Muscle of leg (tissue), 11 donors: Measurements from ENCODE around the gene BCKDK. TPM values are rescaled to one million over a fixed set of nuclear protein-coding genes. Genes with fewer than 3 reads are reported as not detected.
"Not testable (repeated sequence)": the region's sequence is repeated elsewhere in the genome, so short reads cannot be mapped to it uniquely, and the experiment has no call there.

Experiments used
- DNase-seq: peaks from one replicate; pipeline ENCODE4 v3.0.0; 2013
- H3K27ac ChIP-seq: one replicate; pipeline ENCODE4 v1.5.1; 2013; ENCODE audit warnings: mild to moderate bottlenecking, low read length, control low read depth
- H3K27me3 ChIP-seq: one replicate; pipeline ENCODE4 v1.6.1; 2013; ENCODE audit warnings: low read length; ENCODE audit not compliant: control insufficient read depth, insufficient read depth
- H3K36me3 ChIP-seq: one replicate; pipeline ENCODE4 v1.6.1; 2013; ENCODE audit warnings: low read length; ENCODE audit not compliant: control insufficient read depth, insufficient read depth
- H3K4me1 ChIP-seq: one replicate; pipeline ENCODE4 v1.6.1; 2013; ENCODE audit warnings: low read length; ENCODE audit not compliant: control insufficient read depth, insufficient read depth
- H3K4me3 ChIP-seq: one replicate; pipeline ENCODE4 v1.5.1; 2013; ENCODE audit warnings: low read length, control low read depth
- H3K9me3 ChIP-seq: replicated peaks from 2 replicates; pipeline ENCODE4 v1.6.1; 2013; ENCODE audit warnings: low read depth, low read length; ENCODE audit not compliant: control insufficient read depth
- WGBS: methylation state at CpG from one replicate; pipeline ENCODE4 v1.1.5; 2013; ENCODE audit warnings: missing lambda C conversion rate; ENCODE audit not compliant: insufficient coverage; 5-methylcytosine and 5-hydroxymethylcytosine counted together
- polyA plus RNA-seq, 8 donors: library from polyadenylated mRNA; unstranded; fragments of 120-200 nt; gene quantifications; one replicate each; pipeline versions ENCODE4 v1.2.1 to v1.2.3, GENCODE V29; 2013; ENCODE audit warnings: inconsistent platforms in 1 of 8, low replicate concordance in 1 of 8; ENCODE audit not compliant: insufficient read length in 8 of 8, insufficient read depth in 1 of 8
- total RNA-seq: library from RNA; stranded (reverse); fragments of 120-200 nt; gene quantifications from one replicate; pipeline ENCODE4 v1.2.4, GENCODE V29; 2013

BCKDK gene
- total and polyA plus RNA-seq, 9 donors = 12.7 to 33.3 (median 29.3) TPM

DNA sequence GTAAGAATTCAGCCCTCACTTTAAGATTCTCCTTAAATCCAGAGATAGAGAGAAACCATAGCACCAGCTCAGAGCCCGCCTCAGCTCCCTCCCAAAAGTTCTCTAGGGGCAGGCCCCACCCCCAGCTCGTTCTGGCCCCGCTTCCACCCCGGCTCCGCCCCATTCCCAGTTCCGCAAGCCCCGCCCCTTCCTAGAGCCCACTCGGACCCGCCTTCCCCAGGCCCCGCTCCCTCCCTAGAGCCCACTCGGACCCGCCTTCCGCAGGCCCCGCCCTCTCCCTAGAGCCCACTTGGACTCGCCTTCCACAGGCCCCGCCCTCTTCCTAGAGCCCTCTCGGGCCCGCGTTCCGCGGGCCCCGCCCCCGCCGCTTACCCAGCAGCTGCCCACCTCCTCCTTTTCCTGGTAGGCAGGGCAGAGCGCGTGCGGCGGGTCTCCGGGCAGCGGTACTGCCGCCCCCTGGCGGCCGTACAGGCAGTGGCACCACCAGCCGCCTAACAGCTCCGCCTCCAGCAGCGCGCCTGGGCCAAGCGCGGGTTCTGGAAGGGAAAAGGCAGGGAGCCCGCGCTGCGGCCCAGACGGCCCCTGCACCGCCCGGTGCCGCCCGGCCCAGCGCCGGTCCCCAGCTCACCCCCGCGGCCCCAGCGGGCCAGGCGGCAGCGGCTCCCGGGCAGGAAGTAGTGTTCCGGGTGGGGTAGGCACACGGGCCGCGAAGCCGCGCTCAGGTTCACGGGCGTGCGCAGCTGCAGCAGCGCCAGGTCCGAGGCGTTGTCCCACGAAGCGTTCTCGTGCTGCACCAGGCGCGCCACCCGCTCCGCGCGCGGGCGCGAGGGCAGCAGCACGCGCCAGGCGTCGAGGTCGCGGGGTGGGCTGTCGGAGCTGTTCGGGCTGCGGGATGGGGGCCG lies 34.2 kb downstream of the BCKDK start:
- peak overlapping the region; percentile 93 for H3K27ac ChIP-seq
- peak; percentile 99 for DNase-seq
- H3K36me3 ChIP-seq = no peaks in the 10 kb centered on the region
- whole genome bisulfite sequencing = 3% methylated on average over 89 of the region's 89 CpGs
- no peaks in the 10 kb centered on the region for H3K9me3 ChIP-seq
- peaks cover 18% of the 10 kb centered on the region for H3K27me3 ChIP-seq
- peaks cover 26% of the 10 kb centered on the region for H3K4me1 ChIP-seq
- peak overlapping the region; percentile 39 for H3K4me3 ChIP-seq

DNA sequence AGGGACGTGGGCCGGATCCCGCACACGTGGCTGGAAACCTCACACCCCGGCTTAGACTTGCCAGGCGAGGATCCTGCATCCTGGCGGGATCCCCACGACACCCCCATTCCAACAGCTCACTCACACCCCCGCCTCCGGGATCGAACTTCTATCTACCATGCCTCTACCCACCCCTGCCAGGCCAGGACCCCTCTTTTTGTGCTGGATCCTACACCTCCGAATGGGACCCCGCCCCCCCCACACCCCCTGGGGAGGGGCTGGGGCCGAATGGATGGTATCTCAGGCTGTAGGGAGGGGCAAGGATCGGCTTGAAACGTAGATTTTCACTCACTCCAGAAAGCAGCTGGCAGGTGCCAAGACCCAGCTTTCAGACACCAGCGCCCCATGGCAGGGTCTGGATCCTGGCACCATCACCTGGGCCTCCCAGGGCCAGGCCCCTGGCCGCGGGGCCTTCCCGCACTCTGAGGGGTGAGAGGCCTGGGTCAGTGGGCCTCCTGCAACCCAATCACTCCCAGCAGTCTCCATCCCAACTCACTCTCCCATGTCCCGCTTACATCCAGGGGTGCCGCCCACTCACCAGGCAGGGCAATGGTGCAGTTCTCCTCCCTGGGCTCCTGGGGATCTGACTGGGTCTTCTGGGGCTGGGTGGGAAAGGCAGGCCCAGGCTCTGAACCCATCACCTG lies 35.0 kb downstream of the BCKDK start:
- Histone ChIP-seq H3K4me3 (no peak overlapping the region), H3K27ac (no peak overlapping the region), H3K36me3 (no peaks in the 10 kb centered on the region)

DNA sequence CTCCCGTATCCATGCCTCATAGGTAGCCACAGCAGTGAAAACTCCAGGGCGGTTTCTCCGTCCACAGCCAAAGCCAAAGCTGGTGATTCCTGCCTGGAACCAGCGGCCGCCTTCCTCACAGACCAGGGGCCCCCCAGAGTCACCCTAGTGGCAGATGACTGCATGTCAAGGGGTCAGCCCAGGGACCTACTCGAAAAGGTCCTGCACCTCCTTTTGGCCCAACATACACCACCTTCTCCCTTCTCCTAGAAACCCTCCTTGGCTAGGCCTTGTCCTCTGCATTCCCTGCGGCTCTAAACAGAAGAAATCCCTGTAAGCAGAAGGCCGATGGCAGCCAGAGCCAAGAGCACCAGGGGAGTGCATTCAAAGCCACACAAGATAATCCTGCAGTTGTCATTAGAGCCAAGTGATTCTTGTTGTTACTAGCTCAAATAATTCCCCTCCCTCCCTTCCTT lies 35.5 kb downstream of the BCKDK start:
- no peak overlapping the region for H3K27ac ChIP-seq
- no peaks in the 10 kb centered on the region for H3K36me3 ChIP-seq
- H3K4me3 ChIP-seq = no peak overlapping the region
- 83% methylated on average over 7 of the region's 8 CpGs for WGBS
- H3K4me1 ChIP-seq = peaks cover 23% of the 10 kb centered on the region
- DNase-seq = no peak
- H3K9me3 ChIP-seq = no peaks in the 10 kb centered on the region
- H3K27me3 ChIP-seq = peaks cover 30% of the 10 kb centered on the region

More for the DNA sequence above, 35.0 kb downstream of the BCKDK start:
- 41% methylated on average over 11 of the region's 22 CpGs for WGBS
- peaks cover 25% of the 10 kb centered on the region for H3K27me3 ChIP-seq
- no peaks in the 10 kb centered on the region for H3K9me3 ChIP-seq
- DNase-seq = no peak
- peaks cover 26% of the 10 kb centered on the region for H3K4me1 ChIP-seq

DNA sequence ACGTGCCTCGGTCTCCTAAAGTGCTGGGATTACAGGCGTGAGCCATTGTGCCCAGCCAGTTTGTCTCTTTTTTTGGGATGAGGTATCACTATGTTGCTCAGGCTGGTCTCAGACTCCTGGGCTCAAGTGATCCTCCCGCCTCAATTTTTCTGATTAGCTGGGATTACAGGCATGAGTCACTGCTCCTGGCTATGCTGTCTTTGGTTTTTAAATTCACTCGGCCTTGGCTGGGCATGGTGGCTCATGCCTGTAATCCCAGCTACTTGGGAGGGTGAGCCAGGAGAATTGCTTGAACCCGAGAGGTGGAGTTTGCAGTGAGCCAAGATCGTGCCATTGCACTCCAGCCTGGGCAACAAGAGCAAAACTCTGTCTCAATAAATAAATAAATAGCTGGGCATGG lies 36.2 kb downstream of the BCKDK start:
- H3K27me3 ChIP-seq = peaks cover 37% of the 10 kb centered on the region
- H3K4me3 ChIP-seq, H3K36me3 ChIP-seq, H3K9me3 ChIP-seq, DNase-seq, H3K27ac ChIP-seq: not testable (repeated sequence)
- WGBS = 83% methylated on average over 4 of the region's 7 CpGs
- peaks cover 19% of the 10 kb centered on the region for H3K4me1 ChIP-seq

DNA sequence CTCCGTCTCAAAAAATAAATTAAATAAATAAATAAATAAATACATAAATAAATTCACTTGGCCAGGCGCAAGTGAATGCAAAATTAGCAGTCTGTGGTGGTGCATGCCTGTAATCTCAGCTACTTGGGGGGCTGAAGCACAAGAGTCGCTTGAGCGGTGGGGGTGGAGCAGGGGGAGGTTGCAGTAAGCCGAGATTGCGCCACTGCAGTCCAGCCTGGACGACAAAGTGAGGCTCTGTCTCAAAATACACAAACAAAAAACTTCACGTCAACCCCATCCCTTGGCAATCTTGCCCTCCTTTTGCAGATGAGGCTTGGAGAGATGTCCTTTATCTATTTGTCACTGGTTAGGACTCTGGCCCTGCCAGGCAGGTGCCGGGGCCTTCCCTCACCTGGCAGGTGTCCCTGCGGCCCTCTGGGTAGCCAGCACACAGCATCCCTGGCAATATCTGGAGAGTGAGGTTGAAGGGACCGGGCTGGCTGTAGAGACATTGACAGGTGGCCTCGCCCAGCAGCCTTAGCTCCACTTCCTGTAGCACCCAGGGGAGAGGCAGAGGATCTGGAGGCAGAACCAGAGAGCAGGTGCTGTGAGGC lies 37.3 kb downstream of the BCKDK start:
- WGBS = 64% methylated on average over 2 of the region's 12 CpGs
- DNase-seq = no peak
- peaks cover 22% of the 10 kb centered on the region for H3K4me1 ChIP-seq
- H3K27me3 ChIP-seq = peaks cover 38% of the 10 kb centered on the region
- H3K27ac ChIP-seq = no peak overlapping the region
- no peaks in the 10 kb centered on the region for H3K9me3 ChIP-seq
- no peaks in the 10 kb centered on the region for H3K36me3 ChIP-seq
- no peak overlapping the region for H3K4me3 ChIP-seq

DNA sequence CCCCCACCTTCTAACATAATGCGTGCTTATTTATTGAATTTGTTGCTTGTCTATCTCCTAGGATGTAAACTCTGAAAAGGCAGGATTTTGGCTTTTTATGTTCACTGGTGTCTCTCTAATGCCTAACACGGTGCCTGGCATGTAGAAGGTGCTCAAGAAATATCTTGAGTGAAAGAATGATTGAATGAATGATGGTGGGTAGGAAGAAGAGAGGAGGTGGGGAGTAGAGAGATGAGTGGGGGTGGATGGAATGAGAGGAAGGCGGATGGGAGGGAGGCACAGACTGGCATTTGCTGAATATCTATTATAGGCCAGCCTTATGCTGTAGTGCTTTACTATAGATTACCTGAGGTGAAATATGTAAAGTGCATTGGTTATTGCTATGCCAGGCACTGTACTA lies 39.4 kb downstream of the BCKDK start:
- no peak for DNase-seq
- H3K36me3 ChIP-seq = no peaks in the 10 kb centered on the region
- H3K4me3 ChIP-seq = no peak overlapping the region
- peaks cover 41% of the 10 kb centered on the region for H3K27me3 ChIP-seq
- H3K27ac ChIP-seq = no peak overlapping the region
- WGBS = 100% methylated on average over 2 of the region's 3 CpGs
- peaks cover 7% of the 10 kb centered on the region for H3K4me1 ChIP-seq
- no peaks in the 10 kb centered on the region for H3K9me3 ChIP-seq

DNA sequence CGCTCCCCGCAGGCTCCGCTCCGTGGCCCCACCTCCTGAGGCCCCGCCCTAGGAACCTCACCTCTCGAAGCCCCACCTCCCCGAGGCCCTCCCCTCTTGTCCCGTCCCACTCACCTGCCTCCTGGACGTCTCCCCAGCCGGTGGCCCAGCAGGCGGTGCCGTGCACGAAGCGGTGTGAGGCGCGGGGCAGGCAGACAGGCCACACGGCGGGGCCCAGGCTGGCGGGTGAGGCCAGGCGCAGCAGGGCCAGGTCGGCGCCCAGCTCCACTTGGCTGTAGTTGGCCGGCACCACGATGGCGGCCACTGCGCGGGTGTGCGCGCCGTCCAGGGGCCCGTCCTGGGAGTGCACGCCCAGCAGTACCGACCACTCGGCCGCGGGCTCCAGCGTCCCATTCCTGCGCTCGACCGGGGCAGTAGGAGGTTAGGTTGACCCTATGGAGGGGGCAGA lies 40.1 kb downstream of the BCKDK start:
- H3K9me3 ChIP-seq = no peaks in the 10 kb centered on the region
- no peak overlapping the region for H3K27ac ChIP-seq
- DNase-seq = no peak
- WGBS = 6% methylated on average over 39 of the region's 40 CpGs
- peaks cover 3% of the 10 kb centered on the region for H3K4me1 ChIP-seq
- H3K4me3 ChIP-seq = no peak overlapping the region
- no peaks in the 10 kb centered on the region for H3K36me3 ChIP-seq
- peaks cover 41% of the 10 kb centered on the region for H3K27me3 ChIP-seq

DNA sequence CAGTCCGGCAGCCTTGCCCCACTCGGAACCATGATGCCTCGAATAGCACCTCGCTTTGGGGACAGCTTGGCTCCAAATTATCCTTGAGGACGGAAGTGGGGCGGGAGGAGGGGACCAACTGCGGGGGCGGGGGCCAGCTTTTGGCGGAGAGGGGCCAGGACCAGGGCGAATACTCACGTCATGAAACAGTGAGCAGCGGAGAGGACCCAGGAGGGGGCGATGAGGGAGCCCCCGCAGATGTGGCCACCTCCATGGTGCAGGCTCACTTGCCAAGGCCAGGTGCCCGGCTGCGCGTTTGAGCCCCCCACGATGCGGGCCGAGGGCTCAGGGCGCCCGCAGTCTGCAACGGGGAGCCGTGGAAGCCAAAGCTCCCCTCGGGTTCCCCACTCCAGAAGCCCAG lies 40.7 kb downstream of the BCKDK start:
- no peak overlapping the region for H3K27ac ChIP-seq
- H3K27me3 ChIP-seq = peaks cover 41% of the 10 kb centered on the region
- H3K4me1 ChIP-seq = peaks cover 3% of the 10 kb centered on the region
- WGBS = 65% methylated on average over 25 of the region's 25 CpGs
- no peak overlapping the region for H3K4me3 ChIP-seq
- H3K36me3 ChIP-seq = no peaks in the 10 kb centered on the region
- no peaks in the 10 kb centered on the region for H3K9me3 ChIP-seq
- DNase-seq = no peak

DNA sequence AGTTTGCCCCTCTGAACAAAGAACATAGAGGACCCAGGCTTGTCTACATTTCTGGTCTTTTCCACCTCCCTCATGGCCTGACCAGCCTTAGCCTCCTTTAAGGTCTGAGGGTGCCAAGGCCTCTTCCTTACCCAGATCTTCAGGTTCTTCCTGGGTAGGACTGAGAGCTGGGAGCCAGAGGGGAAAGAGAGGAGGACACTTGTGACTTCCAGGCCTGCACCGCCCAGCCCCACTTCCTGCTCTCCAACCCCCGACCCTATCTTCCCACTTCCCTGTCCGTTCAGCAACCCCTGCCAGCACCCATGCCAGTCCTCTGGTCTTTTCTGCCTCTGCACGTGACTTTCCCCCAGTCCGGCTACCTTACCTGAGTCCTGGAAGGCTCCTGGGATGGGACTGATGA lies 41.1 kb downstream of the BCKDK start:
- DNase-seq = no peak
- H3K9me3 ChIP-seq = no peaks in the 10 kb centered on the region

More for the DNA sequence above, 41.1 kb downstream of the BCKDK start:
- Histone ChIP-seq H3K4me1 (peaks cover 3% of the 10 kb centered on the region), H3K36me3 (no peaks in the 10 kb centered on the region), H3K27me3 (peaks cover 41% of the 10 kb centered on the region), H3K4me3 (no peak overlapping the region), H3K27ac (no peak overlapping the region)
- 72% methylated on average over 2 of the region's 5 CpGs for WGBS
